TTC549 (cell line): Measurements from ENCODE around the gene RAB34.
"Not testable (repeated sequence)": the region's sequence is repeated elsewhere in the genome, so short reads cannot be mapped to it uniquely, and the experiment has no call there.

ENCODE experiments used
- FAIRE-seq: peaks from 2 replicates; lab custom pipeline; 2012; peaks lifted over from hg19 to GRCh38; lab: Jason Lieb, UNC

The RAB34 gene

DNA sequence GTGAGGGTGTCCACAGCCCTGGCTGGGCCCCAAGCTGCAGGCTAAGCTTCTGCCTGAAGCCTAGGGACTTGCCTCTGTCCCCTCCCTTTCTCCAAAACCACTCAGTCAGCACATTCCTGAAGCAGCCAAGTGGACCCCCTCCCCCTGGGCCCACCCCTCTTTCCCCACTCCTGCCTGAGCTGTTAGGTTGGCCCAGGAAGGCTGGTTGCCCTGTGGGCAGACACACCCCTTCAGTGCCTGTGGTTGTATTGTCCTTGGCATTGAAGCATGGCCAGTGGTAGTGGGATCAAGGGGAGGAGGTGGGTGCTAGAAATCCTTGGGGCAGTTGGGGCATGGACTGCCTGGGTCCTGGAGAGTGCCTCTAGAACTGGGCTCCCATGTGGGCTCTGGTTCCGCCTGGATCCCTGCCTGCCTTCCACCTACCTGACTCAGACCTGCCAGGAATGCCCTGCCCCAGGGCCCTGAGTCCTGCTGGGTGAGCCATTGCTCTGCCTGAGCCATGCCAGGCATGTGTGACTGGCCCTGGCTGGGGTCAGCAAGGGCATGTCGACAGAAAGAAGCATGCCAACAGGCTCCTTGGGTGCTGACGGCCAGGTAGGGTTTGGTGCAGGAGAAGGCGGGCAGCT is 28.2 kb upstream of the RAB34 start:
- no peak for FAIRE-seq

DNA sequence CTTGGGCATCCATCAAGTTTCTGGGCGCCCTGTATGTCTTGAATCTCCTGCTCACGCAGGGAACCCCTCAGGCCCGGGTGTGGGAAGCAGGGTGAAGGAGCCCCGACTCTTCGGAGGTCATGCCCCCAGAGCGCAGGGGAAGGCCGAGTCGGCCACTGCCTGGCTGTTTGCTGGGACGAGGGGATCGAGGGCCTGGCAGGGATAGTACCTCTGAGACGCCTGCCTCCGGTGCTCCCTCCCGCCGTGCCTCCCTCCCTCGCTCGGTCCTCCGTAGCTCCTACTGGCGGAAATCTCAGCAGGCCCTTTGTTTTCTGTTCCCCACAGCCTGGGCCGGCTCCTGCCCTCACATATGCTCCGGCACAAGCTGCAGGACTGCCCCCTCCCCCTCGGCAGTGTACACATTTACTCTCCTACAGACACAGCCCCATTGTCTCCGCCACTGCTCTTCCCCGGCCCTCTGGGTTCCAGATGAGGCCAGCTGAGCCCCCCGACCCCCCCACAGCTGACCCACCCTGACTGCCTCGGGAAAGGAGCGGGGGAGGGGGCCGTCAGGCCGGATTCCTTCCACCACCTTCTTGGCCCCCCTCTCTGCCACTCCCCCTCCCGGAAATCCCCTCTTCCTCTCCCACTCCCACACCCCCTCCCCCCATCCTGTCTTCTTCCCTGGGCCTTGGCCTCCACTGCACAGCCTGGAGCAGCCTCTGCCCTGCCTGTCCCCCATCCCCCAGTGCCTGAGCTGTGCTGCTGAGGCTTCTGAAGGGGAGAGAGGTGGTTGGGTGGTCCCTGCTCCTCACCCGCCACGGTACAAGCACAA is 27.5 kb upstream of the RAB34 start:
- no peak for FAIRE-seq

GRCh38 chr17:28744104-28744971 is 26.7 kb upstream of the RAB34 start:
- FAIRE-seq = no peak

- no peak for FAIRE-seq
Observed at GRCh38 chr17:28743243-28744103, 25.8 kb upstream of the RAB34 start, which contains the start of gene TRAF4. TSS of gene TRAF4 (plus strand) at chr17:28744011. CDS start at chr17:28744113, 102 bp downstream.

DNA sequence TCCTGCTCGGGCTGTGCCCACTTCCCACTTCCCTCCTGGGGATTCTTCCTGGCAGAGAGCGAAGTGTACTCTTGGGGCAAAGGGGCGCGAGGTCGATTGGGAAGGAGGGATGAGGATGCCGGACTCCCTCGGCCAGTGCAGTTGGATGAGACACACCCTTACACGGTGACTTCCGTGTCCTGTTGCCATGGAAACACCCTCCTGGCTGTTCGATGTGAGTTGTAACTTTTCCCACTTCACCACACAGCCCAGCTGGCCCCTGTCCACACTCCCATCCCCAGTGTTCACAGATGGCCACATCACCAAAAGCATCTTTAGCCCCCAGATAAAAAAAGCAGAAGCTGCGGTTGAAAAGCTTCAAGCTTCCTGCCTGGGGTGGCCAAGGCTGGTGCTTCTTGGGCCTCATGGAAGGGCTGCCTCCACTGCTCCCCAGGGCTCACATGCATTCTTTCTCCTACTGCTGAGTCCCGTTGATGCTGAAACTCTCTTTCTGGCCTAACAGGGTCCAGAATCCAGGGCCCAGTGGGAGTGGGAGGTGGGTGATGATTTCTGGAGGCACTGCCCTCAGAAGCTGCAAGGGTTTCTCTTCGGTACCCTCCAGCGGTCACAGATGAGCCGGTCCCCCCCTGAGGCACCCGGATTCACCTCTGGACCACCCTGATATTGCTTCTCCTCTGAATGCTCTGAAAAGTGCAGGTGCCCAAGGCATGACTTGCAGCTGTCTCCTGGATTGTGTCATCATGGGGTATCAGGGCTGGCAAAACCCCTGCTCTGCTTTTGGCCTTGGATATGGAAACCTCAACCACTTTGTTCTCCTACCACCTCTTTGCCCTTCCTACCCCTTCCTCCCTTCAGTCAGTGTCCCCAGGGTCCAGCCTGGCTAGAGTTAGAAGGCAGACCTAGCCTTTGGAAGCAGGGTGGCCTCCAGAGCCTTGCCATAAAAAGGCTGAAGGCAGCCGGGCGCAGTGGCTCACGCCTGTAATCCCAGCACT is 24.0 kb upstream of the RAB34 start:
- FAIRE-seq = no peak

DNA sequence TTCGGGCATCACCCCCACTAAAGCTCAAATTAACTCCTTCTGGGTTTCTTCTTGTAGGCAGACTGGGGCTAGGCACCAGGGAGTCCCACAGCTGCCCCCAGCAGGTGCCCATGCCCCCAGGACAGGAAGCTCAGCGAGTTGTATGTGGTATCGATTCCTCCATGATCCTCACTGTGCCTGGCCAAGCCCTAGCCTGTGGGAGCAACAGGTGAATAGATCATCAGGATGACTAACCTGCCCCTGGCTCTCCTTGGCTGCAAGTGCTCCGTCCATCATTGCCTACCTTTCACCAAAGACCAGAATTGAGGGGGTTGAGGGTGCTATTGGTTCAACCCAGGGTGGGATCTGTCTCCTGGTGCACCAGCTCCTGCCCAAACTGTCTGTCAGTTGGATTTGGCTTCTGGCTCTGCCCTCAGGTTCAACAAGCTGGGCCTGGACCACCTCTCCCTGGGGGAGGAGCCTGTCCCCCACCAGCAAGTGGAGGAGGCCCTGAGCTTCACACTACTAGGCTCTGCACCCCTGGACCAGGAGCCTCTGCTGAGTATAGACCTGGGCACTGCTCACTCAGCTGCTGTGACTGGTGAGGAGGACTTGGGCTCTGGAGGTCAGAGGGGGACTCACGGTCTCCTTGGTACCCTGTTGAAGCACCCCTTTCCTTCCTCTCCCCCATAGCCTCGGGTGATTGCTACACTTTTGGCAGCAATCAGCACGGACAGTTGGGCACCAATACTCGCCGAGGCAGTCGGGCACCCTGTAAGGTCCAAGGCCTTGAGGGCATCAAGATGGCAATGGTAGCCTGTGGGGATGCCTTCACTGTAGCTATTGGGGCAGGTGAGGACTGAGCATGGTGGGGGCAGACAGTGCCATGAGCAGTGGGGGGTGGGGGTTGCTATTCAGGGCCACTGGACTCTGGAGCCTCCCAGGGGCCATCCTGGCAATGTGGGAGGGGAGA is 23.0 kb upstream of the RAB34 start:
- no peak for FAIRE-seq

GRCh38 chr17:28738680-28739384 is 21.2 kb upstream of the RAB34 start:
- FAIRE-seq = no peak

DNA sequence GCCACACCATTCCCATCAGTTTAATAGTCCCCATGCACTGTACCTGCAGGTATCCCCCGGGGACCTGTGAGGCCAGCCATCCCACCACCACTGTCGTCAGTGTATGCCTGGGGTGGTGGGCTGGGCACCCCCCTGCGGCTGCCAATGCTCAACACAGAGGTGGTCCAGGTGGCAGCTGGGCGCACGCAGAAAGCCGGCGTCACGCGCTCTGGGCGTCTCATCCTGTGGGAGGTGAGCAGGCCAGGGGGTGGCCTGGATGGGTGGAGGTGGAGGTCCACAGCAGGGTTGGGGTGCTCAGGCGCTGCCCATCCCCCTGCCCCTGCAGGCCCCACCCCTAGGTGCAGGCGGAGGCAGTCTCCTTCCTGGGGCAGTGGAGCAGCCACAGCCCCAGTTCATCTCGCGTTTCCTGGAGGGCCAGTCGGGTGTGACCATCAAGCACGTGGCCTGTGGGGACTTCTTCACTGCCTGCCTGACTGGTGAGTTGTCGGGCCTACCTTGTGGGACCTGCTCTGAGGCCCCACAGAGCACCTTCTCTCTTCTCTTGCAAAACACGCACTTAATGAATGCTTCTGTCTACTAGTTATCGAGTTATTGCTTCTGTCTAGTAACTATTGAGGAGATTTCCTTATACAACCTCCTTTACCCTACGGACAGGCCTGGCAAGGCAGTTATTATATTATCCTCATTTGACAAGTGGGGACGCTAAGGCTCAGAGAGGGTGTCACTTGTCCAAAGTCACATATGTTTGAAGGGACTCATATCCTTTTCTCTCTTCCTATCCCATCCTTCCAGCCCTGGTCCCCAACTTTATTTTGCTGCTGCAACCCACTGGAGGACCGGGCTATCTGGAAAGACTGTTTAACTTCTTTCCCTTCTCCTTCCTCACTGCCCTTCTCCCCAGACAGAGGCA is 20.4 kb upstream of the RAB34 start:
- FAIRE-seq = no peak

DNA sequence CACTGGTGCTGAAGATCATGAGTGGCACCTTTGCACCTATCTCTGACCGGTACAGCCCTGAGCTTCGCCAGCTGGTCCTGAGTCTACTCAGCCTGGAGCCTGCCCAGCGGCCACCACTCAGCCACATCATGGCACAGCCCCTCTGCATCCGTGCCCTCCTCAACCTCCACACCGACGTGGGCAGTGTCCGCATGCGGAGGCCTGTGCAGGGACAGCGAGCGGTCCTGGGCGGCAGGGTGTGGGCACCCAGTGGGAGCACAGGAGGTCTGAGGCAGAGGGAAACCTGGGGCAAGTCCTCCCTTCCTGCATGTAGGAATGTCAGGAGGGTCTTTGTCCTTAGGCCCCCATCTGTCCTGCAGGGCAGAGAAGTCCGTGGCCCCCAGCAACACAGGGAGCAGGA is 19.6 kb upstream of the RAB34 start:
- no peak for FAIRE-seq

DNA sequence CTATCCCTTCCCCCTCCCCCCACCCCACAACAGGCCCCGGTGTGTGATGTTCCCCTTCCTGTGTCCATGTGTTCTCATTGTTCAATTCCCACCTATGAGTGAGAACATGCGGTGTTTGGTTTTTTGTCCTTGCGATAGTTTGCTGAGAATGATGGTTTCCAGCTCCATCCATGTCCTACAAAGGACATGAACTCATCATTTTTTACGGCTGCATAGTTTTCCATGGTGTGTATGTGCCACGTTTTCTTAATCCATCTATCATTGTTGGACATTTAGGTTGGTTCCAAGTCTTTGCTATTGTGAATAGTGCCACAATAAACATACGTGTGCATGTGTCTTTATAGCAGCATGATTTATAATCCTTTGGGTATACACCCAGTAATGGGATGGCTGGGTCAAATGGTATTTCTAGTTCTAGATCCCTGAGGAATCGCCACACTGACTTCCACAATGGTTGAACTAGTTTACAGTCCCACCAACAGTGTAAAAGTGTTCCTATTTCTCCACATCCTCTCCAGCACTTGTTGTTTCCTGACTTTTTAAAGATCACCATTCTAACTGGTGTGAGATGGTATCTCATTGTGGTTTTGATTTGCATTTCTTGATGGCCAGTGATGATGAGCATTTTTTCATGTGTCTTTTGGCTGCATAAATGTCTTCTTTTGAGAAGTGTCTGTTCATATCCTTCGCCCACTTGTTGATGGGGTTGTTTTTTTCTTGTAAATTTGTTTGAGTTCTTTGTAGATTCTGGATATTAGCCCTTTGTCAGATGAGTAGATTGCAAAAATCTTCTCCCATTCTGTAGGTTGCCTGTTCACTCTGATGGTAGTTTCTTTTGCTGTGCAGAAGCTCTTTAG is 18.5 kb upstream of the RAB34 start:
- FAIRE-seq = not testable (repeated sequence)

GRCh38 chr17:28735242-28735722 is 17.6 kb upstream of the RAB34 start:
- FAIRE-seq = no peak

DNA sequence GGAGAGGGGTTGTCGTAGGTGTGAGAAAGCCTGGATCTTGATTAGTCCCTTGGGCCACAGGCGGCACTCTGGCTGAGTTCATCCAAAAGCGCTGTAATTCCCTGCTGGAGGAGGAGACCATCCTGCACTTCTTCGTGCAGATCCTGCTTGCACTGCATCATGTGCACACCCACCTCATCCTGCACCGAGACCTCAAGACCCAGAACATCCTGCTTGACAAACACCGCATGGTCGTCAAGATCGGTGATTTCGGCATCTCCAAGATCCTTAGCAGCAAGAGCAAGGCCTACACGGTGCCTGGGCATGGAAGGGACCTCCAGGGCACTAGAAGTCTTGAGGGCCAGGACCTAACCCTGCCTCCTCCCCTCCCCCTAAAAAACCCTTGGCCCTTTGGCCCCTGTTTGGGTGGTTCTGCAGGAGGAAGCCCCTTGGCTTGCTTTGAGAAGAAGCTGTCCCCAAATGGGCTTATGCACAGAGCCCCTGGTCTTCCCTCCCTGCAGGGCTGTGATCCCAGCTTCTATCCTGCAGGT is 17.1 kb upstream of the RAB34 start:
- FAIRE-seq = no peak

DNA sequence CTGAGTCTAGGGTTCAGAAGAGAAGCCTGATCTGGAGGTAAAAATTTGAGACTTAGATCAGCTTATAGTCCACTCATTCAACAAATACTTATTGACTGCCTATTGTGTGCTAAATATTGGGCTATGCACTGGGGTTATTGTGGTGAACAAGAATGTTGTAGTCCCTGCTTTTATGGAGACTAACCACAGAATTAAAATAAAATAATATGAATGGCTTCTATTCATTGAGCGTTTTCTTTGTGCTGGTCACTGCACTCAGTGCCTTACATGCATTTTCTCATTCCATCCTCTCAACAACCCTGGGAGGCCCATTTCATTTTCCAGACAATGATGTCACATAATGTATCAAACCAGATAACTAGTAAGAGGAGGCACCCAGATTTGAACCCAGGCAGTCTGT is 15.7 kb upstream of the RAB34 start:
- FAIRE-seq = no peak

- no peak for FAIRE-seq
Observed at GRCh38 chr17:28729950-28730330, 12.3 kb upstream of the RAB34 start.

DNA sequence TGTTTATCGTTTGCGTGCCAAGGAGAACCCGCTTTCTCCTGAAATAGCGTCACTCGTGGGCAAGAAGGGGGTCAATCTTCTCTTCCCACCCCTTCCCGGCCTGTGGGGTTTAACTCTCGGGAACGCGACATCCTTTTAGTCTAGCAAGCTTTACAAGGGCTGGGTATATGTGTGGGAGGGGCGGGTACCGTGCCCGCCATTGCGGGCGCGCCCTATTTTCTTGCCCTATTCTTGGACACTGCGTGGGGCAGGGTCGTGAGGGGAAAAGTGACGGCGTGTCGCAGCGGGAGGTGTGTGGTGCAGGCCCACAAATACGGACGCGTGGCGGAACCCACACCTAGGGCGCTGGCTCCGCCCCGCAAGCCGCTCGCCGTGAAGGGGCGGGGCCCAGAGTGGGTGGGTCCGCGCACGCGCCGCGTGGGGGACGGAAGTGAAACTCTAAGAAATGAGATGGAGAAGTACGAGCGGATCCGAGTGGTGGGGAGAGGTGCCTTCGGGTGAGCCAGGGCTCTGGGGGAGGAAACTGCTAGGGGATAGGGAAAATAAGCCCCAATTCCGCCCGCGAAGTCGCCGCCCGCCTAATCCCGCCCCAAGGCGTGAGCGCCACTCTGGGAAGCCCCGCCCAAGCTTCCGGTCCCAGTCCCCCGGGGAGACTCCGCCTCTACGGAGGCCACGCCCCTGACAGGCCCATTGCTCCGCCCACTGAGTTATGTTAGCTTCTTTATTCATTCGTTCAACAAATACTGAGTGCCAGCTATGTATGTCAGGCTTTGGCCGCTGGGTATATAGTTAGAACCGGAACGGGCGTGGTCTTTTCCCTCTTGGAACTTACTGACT is 10.9 kb upstream of the RAB34 start, which contains the start of gene NEK8:
Gene NEK8, plus strand, starts transcription at position 425 of the 837 bp plus-strand sequence. Its CDS starts 26 bp downstream, at position 451.
- FAIRE-seq = no peak
